LNCaP clone FGC (cell line): Measurements from ENCODE around the gene PGM2L1.

Experiments
- DNase-seq: peaks from one replicate; pipeline ENCODE4 v3.0.0-alpha.2; 2011; ENCODE audit warnings: low read depth
- H3K4me3 ChIP-seq: 2 replicates; pipeline ENCODE4 v1.5.1; 2011; ENCODE audit warnings: mild to moderate bottlenecking, low read depth, low read length, control low read depth
- TF ChIP-seq, protein P1 (sequence below): IDR thresholded peaks from 2 replicates; pipeline ENCODE4 v1.5.1; 2012; ENCODE audit warnings: mild to moderate bottlenecking; ENCODE audit not compliant: control insufficient read depth, insufficient read depth; ENCODE audit errors: extremely low read depth

Gene PGM2L1

GRCh38 chr11:74398244-74399159 is at the start of gene PGM2L1:
Gene PGM2L1 (minus strand): TSS chr11:74398433. CDS start chr11:74398161, 272 bp downstream.
- peak within 1 kb of the TSS; percentile 80 for H3K4me3 ChIP-seq
- peak; percentile 83 for DNase-seq
- TF ChIP-seq, protein P1, sequence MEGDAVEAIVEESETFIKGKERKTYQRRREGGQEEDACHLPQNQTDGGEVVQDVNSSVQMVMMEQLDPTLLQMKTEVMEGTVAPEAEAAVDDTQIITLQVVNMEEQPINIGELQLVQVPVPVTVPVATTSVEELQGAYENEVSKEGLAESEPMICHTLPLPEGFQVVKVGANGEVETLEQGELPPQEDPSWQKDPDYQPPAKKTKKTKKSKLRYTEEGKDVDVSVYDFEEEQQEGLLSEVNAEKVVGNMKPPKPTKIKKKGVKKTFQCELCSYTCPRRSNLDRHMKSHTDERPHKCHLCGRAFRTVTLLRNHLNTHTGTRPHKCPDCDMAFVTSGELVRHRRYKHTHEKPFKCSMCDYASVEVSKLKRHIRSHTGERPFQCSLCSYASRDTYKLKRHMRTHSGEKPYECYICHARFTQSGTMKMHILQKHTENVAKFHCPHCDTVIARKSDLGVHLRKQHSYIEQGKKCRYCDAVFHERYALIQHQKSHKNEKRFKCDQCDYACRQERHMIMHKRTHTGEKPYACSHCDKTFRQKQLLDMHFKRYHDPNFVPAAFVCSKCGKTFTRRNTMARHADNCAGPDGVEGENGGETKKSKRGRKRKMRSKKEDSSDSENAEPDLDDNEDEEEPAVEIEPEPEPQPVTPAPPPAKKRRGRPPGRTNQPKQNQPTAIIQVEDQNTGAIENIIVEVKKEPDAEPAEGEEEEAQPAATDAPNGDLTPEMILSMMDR = no peak; the same call in 1 of the 2 replicates

DNA sequence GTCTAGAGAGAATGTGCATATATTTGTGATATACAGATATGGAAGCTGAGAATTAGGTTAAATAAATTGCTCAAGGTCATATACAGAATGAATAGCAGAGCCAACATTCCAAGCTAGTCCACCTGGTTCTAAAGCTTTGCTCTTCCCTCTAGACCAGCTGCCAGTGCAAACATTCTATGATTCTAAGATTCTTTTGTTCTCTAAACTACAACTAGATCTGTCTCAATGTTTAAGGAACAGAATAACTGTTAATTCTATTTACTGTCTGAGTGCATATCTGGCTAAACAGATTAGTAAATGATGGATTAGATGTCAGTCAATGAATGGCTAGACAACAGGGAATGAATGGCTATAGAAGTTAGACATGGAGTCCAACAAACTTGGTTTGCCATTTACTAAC is 49.5 kb upstream of the PGM2L1 start:
- DNase-seq = no peak
- H3K4me3 ChIP-seq = no peak overlapping the region
- TF ChIP-seq, protein P1 = no peak

GRCh38 chr11:74446532-74446938 is 48.3 kb upstream of the PGM2L1 start:
- no peak for DNase-seq
- no peak overlapping the region for H3K4me3 ChIP-seq
- TF ChIP-seq, protein P1 = no peak

GRCh38 chr11:74444173-74444826 is 46.1 kb upstream of the PGM2L1 start:
- TF ChIP-seq, protein P1 = no peak
- DNase-seq = no peak
- no peak overlapping the region for H3K4me3 ChIP-seq

DNA sequence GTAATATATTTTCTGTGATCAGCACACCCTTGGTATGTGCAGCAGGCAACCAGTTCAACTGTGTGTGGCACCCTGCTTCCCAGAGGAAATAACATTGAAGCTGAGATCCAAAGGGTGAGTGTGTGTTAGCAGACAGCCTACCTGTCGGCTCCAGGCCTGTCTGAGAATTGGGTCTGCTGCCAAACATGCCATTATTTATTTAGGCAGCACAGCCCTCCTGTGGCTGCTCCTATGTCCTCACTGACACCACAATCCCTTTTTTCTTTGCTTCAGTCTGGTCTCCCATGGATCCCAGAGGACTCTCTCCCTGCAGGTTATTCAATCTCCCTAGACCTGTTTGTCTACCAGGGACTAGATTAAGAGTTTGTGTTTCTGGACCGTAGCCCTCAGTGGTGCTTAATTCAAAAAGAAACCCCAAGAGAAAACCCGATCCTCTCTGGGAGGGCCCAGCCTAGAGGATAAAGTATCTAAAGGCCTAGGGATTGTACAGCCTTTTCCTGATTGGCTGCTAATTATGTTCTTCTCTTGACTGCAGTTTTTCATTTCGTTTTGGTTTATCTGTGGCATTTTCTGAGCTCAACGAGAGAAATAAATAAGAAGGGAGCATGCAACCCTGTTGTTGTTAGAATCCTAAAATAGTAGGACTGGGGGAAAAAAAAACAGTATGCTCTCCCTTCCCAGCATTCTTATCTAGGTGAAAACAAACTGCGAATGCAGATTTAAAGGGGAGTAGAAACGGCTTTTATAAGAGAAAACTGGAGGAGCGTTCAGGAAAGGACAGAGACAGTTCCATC is 45.0 kb upstream of the PGM2L1 start:
- TF ChIP-seq, protein P1 = peak; percentile 90
- peak; percentile 89 for DNase-seq
- no peak overlapping the region for H3K4me3 ChIP-seq

DNA sequence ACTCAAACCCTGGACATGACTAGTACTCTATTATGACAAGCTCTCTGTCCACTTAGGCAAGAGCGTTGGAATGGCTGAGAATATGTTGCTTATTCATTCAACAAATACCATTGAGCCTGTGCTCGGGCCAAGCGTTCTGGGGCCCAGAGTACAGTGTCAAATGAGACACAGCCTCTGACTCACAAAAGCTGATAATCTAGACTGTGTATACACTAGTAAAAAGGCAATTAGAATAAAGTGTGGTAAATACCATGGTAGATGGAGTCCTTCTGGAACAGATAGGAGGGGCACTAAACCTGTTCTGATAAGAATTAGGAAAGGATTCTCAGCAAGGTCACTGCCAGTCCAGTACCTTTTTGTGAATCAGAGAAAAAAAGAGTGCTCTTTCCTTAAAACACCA is 44.4 kb upstream of the PGM2L1 start:
- TF ChIP-seq, protein P1 = no peak
- no peak for DNase-seq
- H3K4me3 ChIP-seq = no peak overlapping the region
